Tibial nerve (tissue), 4 donors: ENCODE measurements around the gene C9orf72. TPM values are rescaled to one million over a fixed set of nuclear protein-coding genes. Genes with fewer than 3 reads are reported as not detected.
"Not testable (repeated sequence)": the region's sequence is repeated elsewhere in the genome, so short reads cannot be mapped to it uniquely, and the experiment has no call there.

Experiments
- DNase-seq, 2 donors: peaks; one replicate each; pipeline ENCODE4 v3.0.0-alpha.2; 2019; ENCODE audit warnings: low spot score in 2 of 2
- H3K27ac ChIP-seq, 4 donors: fragments of 200-600 bp; sonication (generic) in 3 of 4; one replicate each; pipeline ENCODE4 v1.5.1; 2017 to 2019; ENCODE audit warnings: mild to moderate bottlenecking in 1 of 4
- H3K27me3 ChIP-seq, 2 donors: fragments of 200-600 bp; sonication (generic) in 1 of 2; one replicate each; pipeline versions ENCODE4 v1.5.1 to v1.6.0; 2017 to 2019
- H3K36me3 ChIP-seq, 3 donors: fragments of 200-600 bp; sonication (generic); one replicate each; pipeline ENCODE4 v1.5.1; 2018 to 2019
- H3K4me1 ChIP-seq, 4 donors: fragments of 200-600 bp; sonication (generic) in 3 of 4; one replicate each; pipeline ENCODE4 v1.5.1; 2017 to 2019
- H3K4me3 ChIP-seq, 4 donors: fragments of 200-600 bp; sonication (generic) in 3 of 4; one replicate each; pipeline ENCODE4 v1.5.1; 2017 to 2019; ENCODE audit warnings: mild to moderate bottlenecking in 1 of 4, moderate library complexity in 1 of 4
- H3K9me3 ChIP-seq, 4 donors: fragments of 200-600 bp; sonication (generic) in 3 of 4; one replicate each; pipeline ENCODE4 v1.5.1; 2017 to 2019
- EP300 ChIP-seq, 2 donors: sonication (generic); formaldehyde crosslinking; IDR thresholded peaks; one replicate each; pipeline ENCODE4 v1.6.1; 2017; ENCODE audit warnings: antibody characterized with exemption in 2 of 2, mild to moderate bottlenecking in 1 of 2
- POLR2A ChIP-seq, 2 donors: fragments of 450-650 bp; IDR thresholded peaks; one replicate each; pipeline ENCODE4 v1.6.1; 2017; ENCODE audit warnings: antibody characterized with exemption in 2 of 2, mild to moderate bottlenecking in 2 of 2, moderate library complexity in 2 of 2
- WGBS, 2 donors: methylation state at CpG; one replicate each; pipeline ENCODE4 v1.1.5; 2018; 5-methylcytosine and 5-hydroxymethylcytosine counted together
- total RNA-seq, 4 donors: library from RNA; depleted of rRNA; stranded (reverse); fragments of >200 nt; gene quantifications; one replicate each; pipeline ENCODE4 v1.1.0, GENCODE V29; 2016
- TF ChIP-seq, protein P1 (sequence below), 5 experiments: fragments of 200-600 bp in 3 of 5; fragments of 450-650 bp in 2 of 5; sonication (generic) in 3 of 5; IDR thresholded peaks; one replicate each; pipeline ENCODE4 v1.5.1; 2016 to 2019; ENCODE audit warnings: antibody characterized with exemption in 5 of 5, mild to moderate bottlenecking in 3 of 5, moderate library complexity in 2 of 5

Gene C9orf72, protein sequence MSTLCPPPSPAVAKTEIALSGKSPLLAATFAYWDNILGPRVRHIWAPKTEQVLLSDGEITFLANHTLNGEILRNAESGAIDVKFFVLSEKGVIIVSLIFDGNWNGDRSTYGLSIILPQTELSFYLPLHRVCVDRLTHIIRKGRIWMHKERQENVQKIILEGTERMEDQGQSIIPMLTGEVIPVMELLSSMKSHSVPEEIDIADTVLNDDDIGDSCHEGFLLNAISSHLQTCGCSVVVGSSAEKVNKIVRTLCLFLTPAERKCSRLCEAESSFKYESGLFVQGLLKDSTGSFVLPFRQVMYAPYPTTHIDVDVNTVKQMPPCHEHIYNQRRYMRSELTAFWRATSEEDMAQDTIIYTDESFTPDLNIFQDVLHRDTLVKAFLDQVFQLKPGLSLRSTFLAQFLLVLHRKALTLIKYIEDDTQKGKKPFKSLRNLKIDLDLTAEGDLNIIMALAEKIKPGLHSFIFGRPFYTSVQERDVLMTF
- total RNA-seq = 10 to 100 TPM; 19.0 to 23.8 (median 20.7) TPM

DNA sequence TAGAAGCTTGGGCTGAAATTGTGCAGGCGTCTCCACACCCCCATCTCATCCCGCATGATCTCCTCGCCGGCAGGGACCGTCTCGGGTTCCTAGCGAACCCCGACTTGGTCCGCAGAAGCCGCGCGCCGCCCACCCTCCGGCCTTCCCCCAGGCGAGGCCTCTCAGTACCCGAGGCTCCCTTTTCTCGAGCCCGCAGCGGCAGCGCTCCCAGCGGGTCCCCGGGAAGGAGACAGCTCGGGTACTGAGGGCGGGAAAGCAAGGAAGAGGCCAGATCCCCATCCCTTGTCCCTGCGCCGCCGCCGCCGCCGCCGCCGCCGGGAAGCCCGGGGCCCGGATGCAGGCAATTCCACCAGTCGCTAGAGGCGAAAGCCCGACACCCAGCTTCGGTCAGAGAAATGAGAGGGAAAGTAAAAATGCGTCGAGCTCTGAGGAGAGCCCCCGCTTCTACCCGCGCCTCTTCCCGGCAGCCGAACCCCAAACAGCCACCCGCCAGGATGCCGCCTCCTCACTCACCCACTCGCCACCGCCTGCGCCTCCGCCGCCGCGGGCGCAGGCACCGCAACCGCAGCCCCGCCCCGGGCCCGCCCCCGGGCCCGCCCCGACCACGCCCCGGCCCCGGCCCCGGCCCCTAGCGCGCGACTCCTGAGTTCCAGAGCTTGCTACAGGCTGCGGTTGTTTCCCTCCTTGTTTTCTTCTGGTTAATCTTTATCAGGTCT lies at the start of gene C9orf72:
Gene C9orf72 (minus strand): TSS at position 564 of the 716 bp plus-strand sequence. CDS start 6,361 bp downstream, outside the sequence.
- H3K4me3 ChIP-seq = peak within 1 kb of the TSS; percentile 51 to 87 (median 77)
- 0% methylated on average over 45 to 55 of the region's 72 CpGs for WGBS, 2 donors
- TF ChIP-seq, protein P1, sequence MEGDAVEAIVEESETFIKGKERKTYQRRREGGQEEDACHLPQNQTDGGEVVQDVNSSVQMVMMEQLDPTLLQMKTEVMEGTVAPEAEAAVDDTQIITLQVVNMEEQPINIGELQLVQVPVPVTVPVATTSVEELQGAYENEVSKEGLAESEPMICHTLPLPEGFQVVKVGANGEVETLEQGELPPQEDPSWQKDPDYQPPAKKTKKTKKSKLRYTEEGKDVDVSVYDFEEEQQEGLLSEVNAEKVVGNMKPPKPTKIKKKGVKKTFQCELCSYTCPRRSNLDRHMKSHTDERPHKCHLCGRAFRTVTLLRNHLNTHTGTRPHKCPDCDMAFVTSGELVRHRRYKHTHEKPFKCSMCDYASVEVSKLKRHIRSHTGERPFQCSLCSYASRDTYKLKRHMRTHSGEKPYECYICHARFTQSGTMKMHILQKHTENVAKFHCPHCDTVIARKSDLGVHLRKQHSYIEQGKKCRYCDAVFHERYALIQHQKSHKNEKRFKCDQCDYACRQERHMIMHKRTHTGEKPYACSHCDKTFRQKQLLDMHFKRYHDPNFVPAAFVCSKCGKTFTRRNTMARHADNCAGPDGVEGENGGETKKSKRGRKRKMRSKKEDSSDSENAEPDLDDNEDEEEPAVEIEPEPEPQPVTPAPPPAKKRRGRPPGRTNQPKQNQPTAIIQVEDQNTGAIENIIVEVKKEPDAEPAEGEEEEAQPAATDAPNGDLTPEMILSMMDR (IDR thresholded peaks at IDR 0.05) = peak in 1 of 5 experiments; percentile 12
- TF ChIP-seq POLR2A (IDR thresholded peaks at IDR 0.05) = peak; percentile 59 to 82
- TF ChIP-seq EP300 (IDR thresholded peaks at IDR 0.05) = peak in 1 of 2 donors; percentile 58
- no peaks in the 10 kb centered on the region for H3K36me3 ChIP-seq
- no peaks in the 10 kb centered on the region for H3K27me3 ChIP-seq
- DNase-seq = peak; percentile 12 to 47
- peaks cover 0 to 2% (median 0%) of the 10 kb centered on the region in 4 donors for H3K9me3 ChIP-seq
- peak within 1 kb of the TSS; percentile 92 to 100 (median 97) for H3K27ac ChIP-seq
- H3K4me1 ChIP-seq = peaks cover 0 to 18% (median 9%) of the 10 kb centered on the region in 4 donors

DNA sequence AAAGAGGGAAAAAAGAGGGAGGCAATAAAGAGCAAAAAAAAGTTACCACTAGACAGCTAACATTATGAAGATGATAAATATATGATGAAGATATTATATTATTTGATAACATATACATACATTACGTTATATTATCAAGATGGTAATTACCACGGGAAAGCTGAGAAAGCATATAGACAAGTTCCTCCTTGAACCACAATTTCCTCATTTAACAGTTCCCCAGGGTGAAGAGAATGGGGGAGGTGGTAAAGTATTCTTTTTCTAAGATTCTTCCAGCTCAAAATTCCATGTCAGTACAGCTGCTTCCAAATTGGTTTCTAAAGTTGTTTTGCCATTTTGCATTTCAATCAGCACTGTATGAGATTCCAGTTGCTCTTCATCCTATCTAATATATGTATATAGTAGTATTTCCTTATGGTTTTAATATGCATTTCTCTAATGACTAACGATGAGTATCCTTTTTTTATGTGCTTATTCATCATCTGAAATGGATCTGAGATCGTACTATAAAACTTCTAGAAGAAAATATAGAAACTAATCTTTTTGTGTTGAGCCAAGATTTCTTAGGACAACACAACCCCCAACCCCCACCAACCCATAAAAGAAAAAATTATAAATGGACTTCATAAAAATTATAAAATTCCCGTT lies 49.5 kb upstream of the C9orf72 start:
- Histone ChIP-seq H3K36me3 (no peaks in the 10 kb centered on the region), H3K4me1 (no peaks in the 10 kb centered on the region), H3K4me3 (no peak overlapping the region), H3K27ac (no peak overlapping the region), H3K27me3 (no peaks in the 10 kb centered on the region), H3K9me3 (no peaks in the 10 kb centered on the region)
- DNase-seq = no peak
- 52 to 74% methylated on average over 5 of the region's 5 CpGs for WGBS, 2 donors
- no peak for TF ChIP-seq POLR2A (IDR thresholded peaks at IDR 0.05)

DNA sequence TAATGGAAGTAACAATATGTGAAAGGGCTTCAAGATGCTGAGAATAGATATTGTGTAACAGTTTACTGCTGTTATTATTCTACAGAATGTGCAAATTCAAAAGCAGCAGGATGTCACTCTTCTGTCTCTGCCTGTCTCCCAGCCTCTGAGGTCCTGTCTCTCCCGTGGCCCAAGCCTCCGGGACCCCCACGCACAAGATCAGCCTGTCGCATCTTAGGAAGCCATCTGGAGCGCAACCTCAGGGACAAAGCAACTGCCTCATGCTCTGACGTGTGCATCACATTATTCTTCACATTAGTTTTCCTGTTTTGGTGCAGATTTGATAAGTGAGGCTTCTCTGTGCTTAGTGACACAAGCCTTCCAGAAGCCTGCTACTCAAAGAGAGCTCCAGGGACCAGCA lies 46.5 kb upstream of the C9orf72 start:
- H3K4me1 ChIP-seq = no peaks in the 10 kb centered on the region
- H3K4me3 ChIP-seq = no peak overlapping the region
- DNase-seq = no peak
- H3K9me3 ChIP-seq = no peaks in the 10 kb centered on the region
- H3K27ac ChIP-seq = no peak overlapping the region
- no peaks in the 10 kb centered on the region for H3K36me3 ChIP-seq
- TF ChIP-seq POLR2A (IDR thresholded peaks at IDR 0.05) (no peak), EP300 (IDR thresholded peaks at IDR 0.05) (no peak)
- TF ChIP-seq, protein P1 (IDR thresholded peaks at IDR 0.05) = no peak
- no peaks in the 10 kb centered on the region for H3K27me3 ChIP-seq
- WGBS, 2 donors = 73 to 80% methylated on average over 6 of the region's 6 CpGs

DNA sequence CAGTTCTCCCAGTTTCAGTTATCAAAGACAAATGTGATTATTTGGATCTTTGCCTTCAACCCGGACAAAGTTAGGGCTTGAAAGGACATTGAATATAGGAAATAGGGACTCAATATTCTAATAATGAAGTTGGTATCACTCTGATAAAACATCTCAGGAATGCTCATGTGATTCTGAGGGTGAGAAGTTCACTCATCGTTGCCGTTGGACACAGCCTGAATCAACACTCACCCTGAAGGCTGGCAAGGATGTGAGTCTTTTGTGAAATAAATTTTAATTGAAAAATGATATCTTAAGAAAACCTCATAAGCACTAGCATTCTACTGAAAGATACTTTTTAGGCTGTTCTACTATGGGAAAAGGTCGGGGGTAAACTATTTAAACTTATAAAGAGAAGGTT lies 44.8 kb upstream of the C9orf72 start:
- Histone ChIP-seq H3K4me1 (no peaks in the 10 kb centered on the region), H3K27me3 (no peaks in the 10 kb centered on the region), H3K36me3 (no peaks in the 10 kb centered on the region), H3K27ac (no peak overlapping the region), H3K9me3 (no peaks in the 10 kb centered on the region), H3K4me3 (no peak overlapping the region)
- DNase-seq = no peak
- TF ChIP-seq POLR2A (IDR thresholded peaks at IDR 0.05) (no peak), EP300 (IDR thresholded peaks at IDR 0.05) (no peak)
- TF ChIP-seq, protein P1 (IDR thresholded peaks at IDR 0.05) = no peak
- WGBS, 2 donors = 55 to 60% methylated on average over 4 of the region's 4 CpGs

DNA sequence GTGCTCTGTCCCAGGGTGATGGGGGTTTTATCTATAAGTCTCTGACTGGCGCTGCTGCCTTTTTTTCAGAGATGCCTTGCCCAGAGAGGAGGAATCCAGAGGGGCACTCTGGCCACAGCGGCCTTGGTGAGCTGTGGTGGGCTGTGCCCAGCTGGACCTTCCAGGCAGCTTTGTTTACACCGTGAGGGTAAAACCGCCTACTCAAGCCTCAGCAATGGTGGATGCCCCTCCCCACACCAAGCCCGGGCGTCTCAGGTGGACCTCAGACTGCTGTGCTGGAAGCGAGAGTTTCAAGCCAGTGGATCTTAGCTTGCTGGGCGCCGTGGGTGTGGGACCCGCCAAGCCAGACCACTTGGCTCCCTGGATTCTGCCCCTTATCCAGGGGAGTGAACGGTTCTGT lies 41.3 kb upstream of the C9orf72 start:
- Histone ChIP-seq H3K4me3 (no peak overlapping the region), H3K27me3 (no peaks in the 10 kb centered on the region), H3K9me3 (no peaks in the 10 kb centered on the region), H3K4me1 (no peaks in the 10 kb centered on the region), H3K27ac (no peak overlapping the region), H3K36me3 (no peaks in the 10 kb centered on the region)
- TF ChIP-seq EP300 (IDR thresholded peaks at IDR 0.05) (no peak), POLR2A (IDR thresholded peaks at IDR 0.05) (no peak)
- TF ChIP-seq, protein P1 (IDR thresholded peaks at IDR 0.05) = no peak
- no peak for DNase-seq
- 82 to 100% methylated on average over 4 to 11 of the region's 11 CpGs for WGBS, 2 donors

DNA sequence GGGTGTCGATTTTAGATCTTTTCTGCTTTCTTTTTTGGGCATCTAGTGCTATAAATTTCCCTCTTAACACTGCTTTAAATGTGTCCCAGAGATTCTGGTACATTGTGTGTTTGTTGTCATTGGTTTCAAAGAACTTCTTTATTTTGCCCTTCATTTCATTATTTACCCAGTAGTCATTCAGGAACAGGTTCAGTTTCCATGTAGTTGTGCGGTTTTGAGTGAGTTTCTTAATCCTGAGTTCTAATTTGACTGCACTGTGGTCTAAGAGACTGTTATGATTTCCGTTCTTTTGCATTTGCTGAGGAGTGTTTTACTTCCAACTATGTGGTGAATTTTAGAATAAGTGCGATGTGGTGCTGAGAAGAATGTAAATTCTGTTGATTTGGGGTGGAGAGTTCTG lies 38.8 kb upstream of the C9orf72 start:
- not testable (repeated sequence) for H3K9me3 ChIP-seq, H3K27ac ChIP-seq, H3K4me3 ChIP-seq, H3K36me3 ChIP-seq, DNase-seq, H3K27me3 ChIP-seq, H3K4me1 ChIP-seq
- 86 to 89% methylated on average over 4 of the region's 4 CpGs for WGBS, 2 donors
